Liver (tissue), 9 donors: Measurements from ENCODE around the gene MAG. TPM values are rescaled to one million over a fixed set of nuclear protein-coding genes. Genes with fewer than 3 reads are reported as not detected.

ENCODE experiments used
- DNase-seq: peaks from one replicate; pipeline ENCODE4 v3.0.0-alpha.2; 2017; ENCODE audit warnings: low spot score
- H3K27ac ChIP-seq, 2 donors: one replicate each; pipeline ENCODE4 v1.7.0; 2013; ENCODE audit warnings: inconsistent platforms in 2 of 2, low read length in 2 of 2, control low read depth in 1 of 2, low read depth in 1 of 2, mild to moderate bottlenecking in 1 of 2
- H3K27me3 ChIP-seq, 4 donors: one replicate each; pipeline versions ENCODE4 v1.6.1 to v1.7.0; 2013; ENCODE audit warnings: low read length in 3 of 4, inconsistent platforms in 1 of 4, mild to moderate bottlenecking in 1 of 4, moderate library complexity in 1 of 4; ENCODE audit not compliant: control insufficient read depth in 4 of 4, insufficient read depth in 4 of 4
- H3K36me3 ChIP-seq, 4 donors: one replicate each; pipeline versions ENCODE4 v1.6.1 to v1.7.0; 2013; ENCODE audit warnings: low read length in 3 of 4, mild to moderate bottlenecking in 3 of 4, low read depth in 1 of 4, moderate library complexity in 1 of 4; ENCODE audit not compliant: control insufficient read depth in 4 of 4, insufficient read depth in 3 of 4
- H3K4me1 ChIP-seq, 4 donors: one replicate each; pipeline versions ENCODE4 v1.6.1 to v1.7.0; 2013; ENCODE audit warnings: low read length in 3 of 4, mild to moderate bottlenecking in 3 of 4, moderate library complexity in 1 of 4; ENCODE audit not compliant: control insufficient read depth in 4 of 4, insufficient read depth in 4 of 4
- H3K4me3 ChIP-seq, 3 donors: one replicate each; pipeline versions ENCODE4 v1.6.1 to v1.7.0; 2013; ENCODE audit warnings: low read length in 3 of 3, control low read depth in 1 of 3, low read depth in 1 of 3, mild to moderate bottlenecking in 1 of 3
- H3K9ac ChIP-seq, 2 donors: one replicate each; pipeline ENCODE4 v1.7.0; 2013; ENCODE audit warnings: low read length in 2 of 2, mild to moderate bottlenecking in 2 of 2, moderate library complexity in 2 of 2, control low read depth in 1 of 2, low read depth in 1 of 2
- H3K9me3 ChIP-seq, 4 donors: one replicate each; pipeline versions ENCODE4 v1.6.1 to v1.7.0; 2013; ENCODE audit warnings: low read length in 3 of 4; ENCODE audit not compliant: control insufficient read depth in 4 of 4
- FOXA1 ChIP-seq: IDR thresholded peaks from 2 replicates; pipeline ENCODE4 v1.6.1; 2016; ENCODE audit warnings: antibody characterized with exemption
- FOXA2 ChIP-seq: IDR thresholded peaks from 2 replicates; pipeline ENCODE4 v1.6.1; 2016; ENCODE audit warnings: antibody characterized with exemption
- GABPA ChIP-seq, 2 donors: IDR thresholded peaks in 1 of 2; conservative IDR thresholded peaks in 1 of 2; 2 replicates each; pipeline ENCODE4 v1.6.1; 2016; ENCODE audit warnings: antibody characterized with exemption in 2 of 2, mild to moderate bottlenecking in 1 of 2, moderate library complexity in 1 of 2
- HNF4A ChIP-seq, 2 donors: conservative IDR thresholded peaks; 2 replicates each; pipeline ENCODE4 v1.6.1; 2016; ENCODE audit warnings: antibody characterized with exemption in 2 of 2, mild to moderate bottlenecking in 2 of 2
- HNF4G ChIP-seq: IDR thresholded peaks from 2 replicates; pipeline ENCODE4 v1.6.1; 2016; ENCODE audit warnings: antibody characterized with exemption
- JUND ChIP-seq, 2 donors: IDR thresholded peaks; 2 replicates each; pipeline ENCODE4 v1.6.1; 2016; ENCODE audit warnings: antibody characterized with exemption in 2 of 2
- NR2F2 ChIP-seq: IDR thresholded peaks from 2 replicates; pipeline ENCODE4 v1.6.1; 2016; ENCODE audit warnings: antibody characterized with exemption
- RAD21 ChIP-seq, 2 donors: IDR thresholded peaks; 2 replicates each; pipeline ENCODE4 v1.6.1; 2016; ENCODE audit warnings: antibody characterized with exemption in 2 of 2, mild to moderate bottlenecking in 2 of 2
- RXRA ChIP-seq, 2 donors: IDR thresholded peaks; 2 replicates each; pipeline ENCODE4 v1.6.1; 2017 to 2018; ENCODE audit warnings: antibody characterized with exemption in 2 of 2, mild to moderate bottlenecking in 1 of 2
- SP1 ChIP-seq: IDR thresholded peaks from 2 replicates; pipeline ENCODE4 v1.6.1; 2018; ENCODE audit warnings: antibody characterized with exemption, mild to moderate bottlenecking
- TAF1 ChIP-seq: conservative IDR thresholded peaks from 2 replicates; pipeline ENCODE4 v1.6.1; 2016; ENCODE audit warnings: antibody characterized with exemption, mild to moderate bottlenecking
- YY1 ChIP-seq: IDR thresholded peaks from 2 replicates; pipeline ENCODE4 v1.6.1; 2016; ENCODE audit warnings: antibody characterized with exemption, mild to moderate bottlenecking
- WGBS: extraction: QIAGEN DNeasy Blood & Tissue Kit; methylation state at CpG from one replicate; pipeline ENCODE4 v1.1.7; 2013; 5-methylcytosine and 5-hydroxymethylcytosine counted together
- polyA plus RNA-seq, 2 donors: library from polyadenylated mRNA; stranded (reverse) in 1 of 2; unstranded in 1 of 2; fragments of 200-250 nt in 1 of 2; fragments of >200 nt in 1 of 2; fragmentation: Nextera tagmentation in 1 of 2; extraction: Ambion mirVana in 1 of 2; gene quantifications; one replicate each; pipeline versions ENCODE4 v1.2.1 to v1.2.3, GENCODE V29; 2013 to 2015
- total RNA-seq, 2 donors: library from RNA; depleted of rRNA; stranded (reverse); fragments of >200 nt; gene quantifications; one replicate each; pipeline ENCODE4 v1.2.3, GENCODE V29; 2014
- TF ChIP-seq, protein P1 (sequence below): IDR thresholded peaks from 2 replicates; pipeline ENCODE4 v1.6.1; 2016; ENCODE audit warnings: antibody characterized with exemption, mild to moderate bottlenecking
- TF ChIP-seq, protein P2 (sequence below): IDR thresholded peaks from 2 replicates; pipeline ENCODE4 v1.6.1; 2016; ENCODE audit warnings: antibody characterized with exemption
- TF ChIP-seq, protein P3 (sequence below): fragments of 150-350 bp; IDR thresholded peaks from 2 replicates; pipeline ENCODE4 v1.5.1; 2017; ENCODE audit warnings: improper control_type of control experiment, low read depth, low read length; ENCODE audit not compliant: missing input control
- TF ChIP-seq, protein P4 (sequence below): IDR thresholded peaks from 2 replicates; pipeline ENCODE4 v1.6.1; 2016; ENCODE audit warnings: antibody characterized with exemption
- TF ChIP-seq, protein P5 (sequence below): IDR thresholded peaks from 2 replicates; pipeline ENCODE4 v1.6.1; 2016; ENCODE audit warnings: antibody characterized with exemption
- donor health status: healthy.
- donor health status: healthy.
- donor health status: healthy.
- donor health status: healthy.
- donor health status: healthy.

Gene MAG
- total and polyA plus RNA-seq, 4 donors = 0.29 to 3.9 (median 0.33) TPM; not detected in 1

DNA sequence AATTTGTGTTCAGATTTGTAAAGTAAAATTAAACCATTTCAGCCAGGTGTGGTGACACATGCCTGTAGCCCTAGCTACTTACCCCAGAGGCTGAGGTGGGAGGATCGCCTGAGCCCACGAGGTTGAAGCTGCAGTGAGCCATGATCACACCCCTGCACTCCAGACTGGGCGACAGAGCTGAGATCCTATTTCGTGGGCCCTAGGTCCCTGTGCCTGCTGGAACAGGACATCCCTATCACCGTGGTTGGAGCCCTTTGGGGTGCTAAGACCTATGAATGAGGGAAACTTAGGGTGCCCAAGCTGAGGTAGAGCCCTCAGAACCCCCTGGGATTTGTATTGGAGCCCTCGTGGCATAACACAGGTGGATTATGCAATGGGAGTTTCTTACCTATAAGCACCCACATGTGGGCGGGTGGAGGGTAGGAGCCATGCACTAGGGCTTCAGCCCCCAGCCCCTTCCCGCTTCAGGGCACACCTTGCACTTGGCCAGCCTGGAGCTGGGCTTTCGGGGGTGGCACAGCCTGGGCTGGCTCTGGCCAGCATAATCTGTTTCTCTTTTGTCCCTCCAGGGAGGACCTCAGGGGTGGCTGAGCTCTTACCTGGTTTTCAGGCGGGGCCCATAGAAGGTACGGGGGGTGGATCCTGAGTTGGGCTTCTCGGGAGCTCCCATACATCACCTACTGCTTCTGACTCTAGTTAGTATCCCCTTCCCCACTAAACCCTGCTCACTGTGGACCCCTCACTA is 30.4 kb upstream of the MAG start:
- peaks cover 0 to 10% (median 4%) of the 10 kb centered on the region in 4 donors for H3K36me3 ChIP-seq
- H3K27ac ChIP-seq = no peak overlapping the region
- no peak overlapping the region for H3K4me3 ChIP-seq
- H3K27me3 ChIP-seq = no peaks in the 10 kb centered on the region
- WGBS = 84% methylated on average over 12 of the region's 12 CpGs
- no peak overlapping the region for H3K9ac ChIP-seq
- no peak for TF ChIP-seq HNF4A (conservative IDR thresholded peaks at IDR 0.05)
- TF ChIP-seq, protein P1, sequence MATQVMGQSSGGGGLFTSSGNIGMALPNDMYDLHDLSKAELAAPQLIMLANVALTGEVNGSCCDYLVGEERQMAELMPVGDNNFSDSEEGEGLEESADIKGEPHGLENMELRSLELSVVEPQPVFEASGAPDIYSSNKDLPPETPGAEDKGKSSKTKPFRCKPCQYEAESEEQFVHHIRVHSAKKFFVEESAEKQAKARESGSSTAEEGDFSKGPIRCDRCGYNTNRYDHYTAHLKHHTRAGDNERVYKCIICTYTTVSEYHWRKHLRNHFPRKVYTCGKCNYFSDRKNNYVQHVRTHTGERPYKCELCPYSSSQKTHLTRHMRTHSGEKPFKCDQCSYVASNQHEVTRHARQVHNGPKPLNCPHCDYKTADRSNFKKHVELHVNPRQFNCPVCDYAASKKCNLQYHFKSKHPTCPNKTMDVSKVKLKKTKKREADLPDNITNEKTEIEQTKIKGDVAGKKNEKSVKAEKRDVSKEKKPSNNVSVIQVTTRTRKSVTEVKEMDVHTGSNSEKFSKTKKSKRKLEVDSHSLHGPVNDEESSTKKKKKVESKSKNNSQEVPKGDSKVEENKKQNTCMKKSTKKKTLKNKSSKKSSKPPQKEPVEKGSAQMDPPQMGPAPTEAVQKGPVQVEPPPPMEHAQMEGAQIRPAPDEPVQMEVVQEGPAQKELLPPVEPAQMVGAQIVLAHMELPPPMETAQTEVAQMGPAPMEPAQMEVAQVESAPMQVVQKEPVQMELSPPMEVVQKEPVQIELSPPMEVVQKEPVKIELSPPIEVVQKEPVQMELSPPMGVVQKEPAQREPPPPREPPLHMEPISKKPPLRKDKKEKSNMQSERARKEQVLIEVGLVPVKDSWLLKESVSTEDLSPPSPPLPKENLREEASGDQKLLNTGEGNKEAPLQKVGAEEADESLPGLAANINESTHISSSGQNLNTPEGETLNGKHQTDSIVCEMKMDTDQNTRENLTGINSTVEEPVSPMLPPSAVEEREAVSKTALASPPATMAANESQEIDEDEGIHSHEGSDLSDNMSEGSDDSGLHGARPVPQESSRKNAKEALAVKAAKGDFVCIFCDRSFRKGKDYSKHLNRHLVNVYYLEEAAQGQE = no peak
- TF ChIP-seq NR2F2 = no peak
- TF ChIP-seq YY1 = no peak
- TF ChIP-seq FOXA2 = no peak
- no peak for TF ChIP-seq JUND (IDR thresholded peaks at IDR 0.05)
- no peak for TF ChIP-seq HNF4G
- no peak for TF ChIP-seq RXRA (IDR thresholded peaks at IDR 0.05)
- TF ChIP-seq, protein P2, sequence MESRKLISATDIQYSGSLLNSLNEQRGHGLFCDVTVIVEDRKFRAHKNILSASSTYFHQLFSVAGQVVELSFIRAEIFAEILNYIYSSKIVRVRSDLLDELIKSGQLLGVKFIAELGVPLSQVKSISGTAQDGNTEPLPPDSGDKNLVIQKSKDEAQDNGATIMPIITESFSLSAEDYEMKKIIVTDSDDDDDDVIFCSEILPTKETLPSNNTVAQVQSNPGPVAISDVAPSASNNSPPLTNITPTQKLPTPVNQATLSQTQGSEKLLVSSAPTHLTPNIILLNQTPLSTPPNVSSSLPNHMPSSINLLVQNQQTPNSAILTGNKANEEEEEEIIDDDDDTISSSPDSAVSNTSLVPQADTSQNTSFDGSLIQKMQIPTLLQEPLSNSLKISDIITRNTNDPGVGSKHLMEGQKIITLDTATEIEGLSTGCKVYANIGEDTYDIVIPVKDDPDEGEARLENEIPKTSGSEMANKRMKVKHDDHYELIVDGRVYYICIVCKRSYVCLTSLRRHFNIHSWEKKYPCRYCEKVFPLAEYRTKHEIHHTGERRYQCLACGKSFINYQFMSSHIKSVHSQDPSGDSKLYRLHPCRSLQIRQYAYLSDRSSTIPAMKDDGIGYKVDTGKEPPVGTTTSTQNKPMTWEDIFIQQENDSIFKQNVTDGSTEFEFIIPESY = no peak
- no peak for TF ChIP-seq TAF1
- TF ChIP-seq, protein P3, sequence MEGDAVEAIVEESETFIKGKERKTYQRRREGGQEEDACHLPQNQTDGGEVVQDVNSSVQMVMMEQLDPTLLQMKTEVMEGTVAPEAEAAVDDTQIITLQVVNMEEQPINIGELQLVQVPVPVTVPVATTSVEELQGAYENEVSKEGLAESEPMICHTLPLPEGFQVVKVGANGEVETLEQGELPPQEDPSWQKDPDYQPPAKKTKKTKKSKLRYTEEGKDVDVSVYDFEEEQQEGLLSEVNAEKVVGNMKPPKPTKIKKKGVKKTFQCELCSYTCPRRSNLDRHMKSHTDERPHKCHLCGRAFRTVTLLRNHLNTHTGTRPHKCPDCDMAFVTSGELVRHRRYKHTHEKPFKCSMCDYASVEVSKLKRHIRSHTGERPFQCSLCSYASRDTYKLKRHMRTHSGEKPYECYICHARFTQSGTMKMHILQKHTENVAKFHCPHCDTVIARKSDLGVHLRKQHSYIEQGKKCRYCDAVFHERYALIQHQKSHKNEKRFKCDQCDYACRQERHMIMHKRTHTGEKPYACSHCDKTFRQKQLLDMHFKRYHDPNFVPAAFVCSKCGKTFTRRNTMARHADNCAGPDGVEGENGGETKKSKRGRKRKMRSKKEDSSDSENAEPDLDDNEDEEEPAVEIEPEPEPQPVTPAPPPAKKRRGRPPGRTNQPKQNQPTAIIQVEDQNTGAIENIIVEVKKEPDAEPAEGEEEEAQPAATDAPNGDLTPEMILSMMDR = no peak
- TF ChIP-seq GABPA (IDR thresholded peaks at IDR 0.05 in 1 of 2, conservative IDR thresholded peaks at IDR 0.05 in 1 of 2) = no peak
- peaks cover 7 to 74% (median 56%) of the 10 kb centered on the region in 4 donors for H3K4me1 ChIP-seq
- no peaks in the 10 kb centered on the region for H3K9me3 ChIP-seq
- DNase-seq = no peak

DNA sequence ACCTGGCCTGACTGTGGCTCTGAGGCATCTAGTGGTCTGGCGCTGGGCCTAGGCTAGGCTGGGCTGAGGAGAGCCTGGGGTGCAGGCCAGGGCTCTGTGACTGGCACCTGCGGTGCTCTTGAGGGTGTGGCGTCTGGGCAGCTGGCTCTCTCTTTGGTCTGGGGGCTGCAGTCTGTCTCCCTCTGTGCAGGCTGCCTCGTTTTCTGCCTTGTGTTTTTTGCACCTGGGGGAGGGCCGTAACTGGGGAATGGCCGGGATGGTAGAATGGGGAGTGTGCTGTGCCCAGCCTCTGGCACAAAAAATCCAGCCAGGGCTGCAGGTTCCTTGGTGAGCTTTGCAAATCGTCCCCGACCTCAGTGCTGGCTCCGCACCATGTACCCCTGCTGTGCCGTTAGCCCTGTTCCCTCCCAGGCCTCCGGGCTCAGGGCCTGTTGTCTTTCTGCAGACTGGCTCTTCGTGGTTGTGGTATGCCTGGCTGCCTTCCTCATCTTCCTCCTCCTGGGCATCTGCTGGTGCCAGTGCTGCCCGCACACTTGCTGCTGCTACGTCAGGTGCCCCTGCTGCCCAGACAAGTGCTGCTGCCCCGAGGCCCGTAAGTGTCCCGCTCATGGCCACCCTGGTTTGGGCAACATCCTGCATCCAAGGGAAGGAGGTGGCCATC is 29.7 kb upstream of the MAG start:
- H3K9ac ChIP-seq = no peak overlapping the region
- peaks cover 13 to 75% (median 58%) of the 10 kb centered on the region in 4 donors for H3K4me1 ChIP-seq
- no peaks in the 10 kb centered on the region for H3K9me3 ChIP-seq
- H3K36me3 ChIP-seq = peaks cover 0 to 10% (median 4%) of the 10 kb centered on the region in 4 donors
- H3K4me3 ChIP-seq = no peak overlapping the region
- no peaks in the 10 kb centered on the region for H3K27me3 ChIP-seq
- WGBS = 80% methylated on average over 17 of the region's 17 CpGs
- H3K27ac ChIP-seq = no peak overlapping the region
- DNase-seq = peak; percentile 31
- TF ChIP-seq, protein P3 = no peak
- TF ChIP-seq RXRA (IDR thresholded peaks at IDR 0.05) (no peak), GABPA (IDR thresholded peaks at IDR 0.05 in 1 of 2, conservative IDR thresholded peaks at IDR 0.05 in 1 of 2) (no peak), TAF1 (no peak), JUND (IDR thresholded peaks at IDR 0.05) (no peak), RAD21 (IDR thresholded peaks at IDR 0.05) (no peak), SP1 (no peak), HNF4G (no peak), YY1 (no peak), HNF4A (conservative IDR thresholded peaks at IDR 0.05) (no peak), FOXA1 (no peak)
- TF ChIP-seq, protein P4, sequence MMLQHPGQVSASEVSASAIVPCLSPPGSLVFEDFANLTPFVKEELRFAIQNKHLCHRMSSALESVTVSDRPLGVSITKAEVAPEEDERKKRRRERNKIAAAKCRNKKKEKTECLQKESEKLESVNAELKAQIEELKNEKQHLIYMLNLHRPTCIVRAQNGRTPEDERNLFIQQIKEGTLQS = no peak
- TF ChIP-seq, protein P5, sequence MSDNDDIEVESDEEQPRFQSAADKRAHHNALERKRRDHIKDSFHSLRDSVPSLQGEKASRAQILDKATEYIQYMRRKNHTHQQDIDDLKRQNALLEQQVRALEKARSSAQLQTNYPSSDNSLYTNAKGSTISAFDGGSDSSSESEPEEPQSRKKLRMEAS = no peak
- TF ChIP-seq, protein P2 = no peak
